H1 (cell line): ENCODE results near the gene FBXW5. TPM values are rescaled to one million over a fixed set of nuclear protein-coding genes. Genes with fewer than 3 reads are reported as not detected.
A peak's percentile ranks its signal among the peaks of the same experiment; 100 is the strongest.

Source experiments
- CTCF ChIA-PET: fragments of 300-600 bp; sonication (Branson Sonifier 250); formaldehyde crosslinking; loops from one replicate; lab custom pipeline; 2021; ENCODE audit not compliant: partially characterized antibody; lab: Charles Lee
- POLR2A ChIA-PET: fragments of 300-600 bp; sonication (Branson Sonifier 250); formaldehyde crosslinking; loops from one replicate; lab custom pipeline; 2021; ENCODE audit warnings: inconsistent platforms; ENCODE audit not compliant: partially characterized antibody; lab: Charles Lee
- DNase-seq, 2 experiments: peaks; one replicate each; pipeline versions ENCODE4 v3.0.0 to v3.0.0-alpha.2; 2010 to 2022; ENCODE audit warnings: low spot score in 2 of 2, low read depth in 1 of 2, mixed read lengths in 1 of 2
- FAIRE-seq: peaks from 2 replicates; lab custom pipeline; 2011; peaks lifted over from hg19 to GRCh38; lab: Jason Lieb, UNC
- H2AFZ ChIP-seq: 2 replicates; pipeline ENCODE4 v1.8.1; 2012; ENCODE audit warnings: low read length, inconsistent platforms
- H2AK5ac ChIP-seq: 2 replicates; pipeline ENCODE4 v1.6.1; 2013; ENCODE audit warnings: low read depth, low read length
- H2BK120ac ChIP-seq: replicated peaks from 2 replicates; pipeline ENCODE3; 2013; ENCODE audit warnings: low read depth, low read length, inconsistent platforms
- H2BK12ac ChIP-seq: 2 replicates; pipeline ENCODE4 v1.6.1; 2013; ENCODE audit warnings: low read depth, low read length
- H2BK15ac ChIP-seq: 2 replicates; pipeline ENCODE4 v1.6.1; 2013; ENCODE audit warnings: low read length
- H2BK20ac ChIP-seq: 2 replicates; pipeline ENCODE4 v1.6.1; 2013; ENCODE audit warnings: low read length
- H2BK5ac ChIP-seq: 2 replicates; pipeline ENCODE4 v1.6.1; 2013; ENCODE audit warnings: low read depth, low read length
- H3K14ac ChIP-seq: 2 replicates; pipeline ENCODE4 v1.6.1; 2013; ENCODE audit warnings: inconsistent platforms; ENCODE audit not compliant: insufficient read length
- H3K18ac ChIP-seq: 2 replicates; pipeline ENCODE4 v1.6.1; 2013; ENCODE audit warnings: low read length; ENCODE audit errors: extremely low read depth
- H3K23ac ChIP-seq: 2 replicates; pipeline ENCODE4 v1.6.1; 2013; ENCODE audit warnings: inconsistent platforms; ENCODE audit not compliant: insufficient read length
- H3K23me2 ChIP-seq: 2 replicates; pipeline ENCODE4 v1.6.1; 2013; ENCODE audit warnings: low read depth, low read length
- H3K27ac ChIP-seq: 2 replicates; pipeline ENCODE4 v1.6.1; 2011; ENCODE audit warnings: low read depth, low read length, inconsistent platforms
- H3K27me3 ChIP-seq, 4 experiments: replicated peaks in 1 of 4; 1 replicate in 1 of 4; 2 replicates in 3 of 4; pipeline versions ENCODE4 v1.6.1 to v1.8.1; 2011 to 2013; ENCODE audit warnings: low read length in 3 of 4, mild to moderate bottlenecking in 3 of 4, inconsistent platforms in 2 of 4, mixed read lengths in 2 of 4, moderate library complexity in 1 of 4; ENCODE audit not compliant: control insufficient read depth in 3 of 4, insufficient read depth in 3 of 4; ENCODE audit errors: extremely low read depth in 1 of 4
- H3K36me3 ChIP-seq, 4 experiments: 2 replicates each; pipeline versions ENCODE4 v1.6.1 to v1.8.1; 2011 to 2013; ENCODE audit warnings: mild to moderate bottlenecking in 4 of 4, low read length in 3 of 4, moderate library complexity in 2 of 4, control low read depth in 1 of 4, inconsistent platforms in 1 of 4; ENCODE audit not compliant: insufficient read depth in 4 of 4, control insufficient read depth in 2 of 4
- H3K4ac ChIP-seq: replicated peaks from 2 replicates; pipeline ENCODE3; 2013; ENCODE audit warnings: low read length, low read depth, mixed read lengths, inconsistent platforms; ENCODE audit not compliant: insufficient read length
- H3K4me1 ChIP-seq, 4 experiments: replicated peaks in 1 of 4; 1 replicate in 1 of 4; 2 replicates in 3 of 4; pipeline versions ENCODE4 v1.6.1 to v1.8.1; 2011 to 2013; ENCODE audit warnings: low read length in 3 of 4, inconsistent platforms in 2 of 4, mixed read lengths in 1 of 4; ENCODE audit not compliant: insufficient read depth in 4 of 4, control insufficient read depth in 3 of 4
- H3K4me2 ChIP-seq, 2 experiments: 2 replicates each; pipeline versions ENCODE4 v1.6.1 to v1.8.1; 2011 to 2013; ENCODE audit warnings: low read depth in 2 of 2, low read length in 2 of 2, control low read depth in 1 of 2, inconsistent platforms in 1 of 2, mild to moderate bottlenecking in 1 of 2; ENCODE audit not compliant: insufficient read depth in 1 of 2
- H3K4me3 ChIP-seq, 4 experiments: fragments of 200-600, 300-600 bp in 1 of 4; sonication (generic), shearing (Covaris generic), sonication (Bioruptor Twin) in 1 of 4; 2 replicates each; pipeline versions ENCODE4 v1.5.1 to v1.8.1; 2011 to 2016; ENCODE audit warnings: low read length in 4 of 4, low read depth in 3 of 4, control low read depth in 2 of 4, inconsistent platforms in 2 of 4, mild to moderate bottlenecking in 2 of 4, mixed read lengths in 1 of 4, moderate library complexity in 1 of 4; ENCODE audit not compliant: insufficient read depth in 2 of 4; ENCODE audit errors: extremely low read depth in 1 of 4
- H3K56ac ChIP-seq: replicated peaks from 2 replicates; pipeline ENCODE3; 2013; ENCODE audit warnings: low read depth, mild to moderate bottlenecking, mixed read lengths, low read length, inconsistent platforms; ENCODE audit not compliant: insufficient read length
- H3K79me1 ChIP-seq: 2 replicates; pipeline ENCODE4 v1.6.1; 2013; ENCODE audit warnings: low read depth, low read length, control low read depth
- H3K79me2 ChIP-seq, 2 experiments: 2 replicates each; pipeline versions ENCODE4 v1.6.1 to v1.8.1; 2012 to 2013; ENCODE audit warnings: low read length in 2 of 2, mild to moderate bottlenecking in 2 of 2, inconsistent platforms in 1 of 2; ENCODE audit not compliant: insufficient read depth in 2 of 2, control insufficient read depth in 1 of 2
- H3K9ac ChIP-seq, 4 experiments: replicated peaks in 1 of 4; 1 replicate in 1 of 4; 2 replicates in 3 of 4; pipeline versions ENCODE4 v1.6.1 to v1.8.1; 2011 to 2013; ENCODE audit warnings: low read depth in 3 of 4, low read length in 3 of 4, control low read depth in 2 of 4, mild to moderate bottlenecking in 2 of 4, moderate library complexity in 2 of 4, inconsistent platforms in 1 of 4; ENCODE audit errors: extremely low read depth in 1 of 4
- H3K9me3 ChIP-seq, 2 experiments: 2 replicates each; pipeline versions ENCODE4 v1.6.1 to v1.8.1; 2012 to 2013; ENCODE audit warnings: mild to moderate bottlenecking in 2 of 2, moderate library complexity in 2 of 2, control low read depth in 1 of 2, inconsistent platforms in 1 of 2, low read depth in 1 of 2, low read length in 1 of 2, mixed read lengths in 1 of 2; ENCODE audit not compliant: insufficient read depth in 2 of 2
- H4K20me1 ChIP-seq, 2 experiments: replicated peaks in 1 of 2; 2 replicates each; pipeline versions ENCODE3 to v1.8.1; 2011 to 2013; ENCODE audit warnings: inconsistent platforms in 2 of 2, low read length in 2 of 2, mild to moderate bottlenecking in 1 of 2; ENCODE audit not compliant: insufficient read depth in 2 of 2, control insufficient read depth in 1 of 2
- H4K5ac ChIP-seq: 2 replicates; pipeline ENCODE4 v1.6.1; 2013; ENCODE audit warnings: low read length, low read depth, mixed read lengths, inconsistent platforms; ENCODE audit not compliant: insufficient read length
- H4K8ac ChIP-seq: 2 replicates; pipeline ENCODE4 v1.8.0; 2013; ENCODE audit warnings: mild to moderate bottlenecking, moderate library complexity, low read length, inconsistent platforms; ENCODE audit not compliant: insufficient read depth; ENCODE audit errors: extremely low read depth
- H4K91ac ChIP-seq: replicated peaks from 2 replicates; pipeline ENCODE3; 2013; ENCODE audit warnings: low read length, mixed read lengths, inconsistent platforms; ENCODE audit not compliant: insufficient read length
- ASH2L ChIP-seq: fragments of 200-600, 300-600 bp; sonication (generic); IDR thresholded peaks from one replicate; pipeline ENCODE4 v1.7.1; 2017; ENCODE audit warnings: low read length
- BCL11A ChIP-seq, 2 experiments: IDR thresholded peaks; one replicate each; pipeline ENCODE4 v1.6.1; 2011; ENCODE audit warnings: low read depth in 2 of 2, low read length in 2 of 2, mild to moderate bottlenecking in 2 of 2
- CBX5 ChIP-seq: fragments of 300-800, 300-1000 bp; sonication (generic); IDR thresholded peaks from 2 replicates; pipeline ENCODE4 v1.7.1; 2016; ENCODE audit warnings: antibody characterized with exemption, low read length, low read depth
- CBX8 ChIP-seq: fragments of 300-800, 300-1000 bp; sonication (generic); IDR thresholded peaks from 2 replicates; pipeline ENCODE4 v1.7.1; 2016; ENCODE audit warnings: low read depth, low read length, borderline replicate concordance
- EP300 ChIP-seq, 2 experiments: IDR thresholded peaks; 1 replicate in 1 of 2; 2 replicates in 1 of 2; pipeline ENCODE4 v1.6.1; 2011 to 2012; ENCODE audit warnings: low read depth in 2 of 2, low read length in 2 of 2, mild to moderate bottlenecking in 2 of 2, borderline replicate concordance in 1 of 2, inconsistent platforms in 1 of 2, moderate library complexity in 1 of 2
- HDAC2 ChIP-seq, 2 experiments: fragments of 300-600 bp in 1 of 2; sonication (generic) in 1 of 2; IDR thresholded peaks; 2 replicates each; pipeline ENCODE4 v1.6.1; 2011 to 2012; ENCODE audit warnings: low read depth in 2 of 2, low read length in 2 of 2, mild to moderate bottlenecking in 2 of 2, moderate library complexity in 2 of 2, borderline replicate concordance in 1 of 2, inconsistent platforms in 1 of 2
- MAX ChIP-seq: IDR thresholded peaks from 2 replicates; pipeline ENCODE4 v1.6.1; 2012; ENCODE audit warnings: inconsistent platforms
- NRF1 ChIP-seq: IDR thresholded peaks from 2 replicates; pipeline ENCODE4 v1.6.1; 2011; ENCODE audit warnings: mild to moderate bottlenecking, low read depth, low read length, improper control_type of control experiment
- RXRA ChIP-seq: IDR thresholded peaks from 2 replicates; pipeline ENCODE4 v1.6.1; 2011; ENCODE audit warnings: low read depth, mild to moderate bottlenecking, low read length, moderate library complexity; ENCODE audit not compliant: insufficient read depth
- SIN3A ChIP-seq, 2 experiments: IDR thresholded peaks in 1 of 2; conservative IDR thresholded peaks in 1 of 2; 2 replicates each; pipeline ENCODE4 v1.6.1; 2011 to 2012; ENCODE audit warnings: low read length in 2 of 2, improper control_type of control experiment in 1 of 2, low read depth in 1 of 2, mild to moderate bottlenecking in 1 of 2
- TAF7 ChIP-seq: optimal IDR thresholded peaks from 2 replicates; pipeline ENCODE3; 2011; ENCODE audit warnings: low read depth, mild to moderate bottlenecking, inconsistent platforms, low read length, moderate library complexity, borderline replicate concordance
- TBP ChIP-seq: IDR thresholded peaks from 2 replicates; pipeline ENCODE4 v1.6.1; 2011; ENCODE audit warnings: low read depth, low read length, improper control_type of control experiment
- TCF12 ChIP-seq: IDR thresholded peaks from 2 replicates; pipeline ENCODE4 v1.6.1; 2011; ENCODE audit warnings: low read depth, mild to moderate bottlenecking, low read length
- WGBS, 2 experiments: shearing (Covaris generic) in 1 of 2; methylation state at CpG; one replicate each; pipeline versions ENCODE4 v1.1.6 to v1.1.7; 2013 to 2015; ENCODE audit warnings: low lambda C conversion rate in 2 of 2, mixed read lengths in 2 of 2, inconsistent platforms in 1 of 2, low coverage in 1 of 2, missing lambda C conversion rate in 1 of 2; ENCODE audit not compliant: insufficient replicate concordance in 2 of 2, insufficient coverage in 1 of 2, insufficient read length in 1 of 2; ENCODE audit errors: extremely low coverage in 1 of 2, missing lambda C conversion rate in 1 of 2; 5-methylcytosine and 5-hydroxymethylcytosine counted together
- polyA plus RNA-seq, 7 experiments: library from polyadenylated mRNA; depleted of rRNA in 3 of 7; stranded (reverse) in 5 of 7; unstranded in 2 of 7; fragments of >200 nt in 5 of 7; fragments of 200-250 nt in 2 of 7; gene quantifications; 1 replicate in 5 of 7; 2 replicates in 1 of 7; 4 replicates in 1 of 7; pipeline versions ENCODE4 v1.2.1 to v1.2.3, GENCODE V29; 2011 to 2013; ENCODE audit warnings: missing spikeins in 2 of 7, mixed read lengths in 2 of 7
- total RNA-seq: library from RNA; stranded (reverse); fragmentation: NEBNext Ultra II Directional; extraction: Animal tissue kit (Norgen Biotek cat#: 25700); gene quantifications from 2 replicates; pipeline ENCODE4 v1.2.1, GENCODE V29; 2021

Gene FBXW5
- total and polyA plus RNA-seq, 2 of the 8 experiments (the other 6 are each of a cell fraction or from before 2014, with no cell fraction given): 49.0 to 71.0 TPM

GRCh38 chr9:136942881-136943230 is 1.7 kb downstream of the FBXW5 start:
- Histone ChIP-seq H4K91ac (no peak overlapping the region), H2AK5ac (no peak overlapping the region), H3K18ac (no peak overlapping the region), H3K56ac (no peak overlapping the region), H3K4me3 (peak overlapping the region in 1 of 4 experiments; percentile 95; a peak in 1 of 8 replicates), H3K4me1 (peaks cover 0 to 17% (median 11%) of the 10 kb centered on the region in 4 experiments; a peak in 5 of 7 replicates), H4K8ac (no peak overlapping the region), H3K4ac (no peak overlapping the region), H4K5ac (no peak overlapping the region), H3K9me3 (no peaks in the 10 kb centered on the region), H3K23ac (no peak overlapping the region), H3K27me3 (no peaks in the 10 kb centered on the region), H3K14ac (no peak overlapping the region), H4K20me1 (peaks cover 7 to 27% of the 10 kb centered on the region in 2 experiments), H2BK20ac (no peak overlapping the region), H3K36me3 (peaks cover 12 to 34% (median 16%) of the 10 kb centered on the region in 4 experiments; a peak in 7 of 8 replicates), H2BK5ac (no peak overlapping the region), H2BK12ac (no peak overlapping the region), H3K9ac (no peak overlapping the region), H3K79me1 (no peaks in the 10 kb centered on the region), H3K79me2 (peaks cover 0 to 3% of the 10 kb centered on the region in 2 experiments; a peak in 1 of 4 replicates), H3K27ac (no peak overlapping the region), H2AFZ (no peak overlapping the region), H2BK15ac (no peak overlapping the region), H3K4me2 (peak overlapping the region; percentile 64 to 66), H3K23me2 (peaks cover 5% of the 10 kb centered on the region; the same call in 1 of the 2 replicates), H2BK120ac (no peak overlapping the region)
- WGBS, 2 experiments: 85% methylated on average over 6 of the region's 16 CpGs; no CpG with 5 or more reads in 1 of the 2 experiments
- POLR2A ChIA-PET: interaction anchor here (1.7 to 2.1 kb wide), 2 partner anchors 83 to 95 kb away, joined by 4 to 9 read pairs; no protein-coding TSS in a partner anchor
- CTCF ChIA-PET: interaction anchor here (0.9 to 2.1 kb wide), 3 partner anchors 46 to 125 kb away, joined by 3 to 5 read pairs (median 3); partner anchors contain the start of gene AJM1
- no peak for DNase-seq
- FAIRE-seq: no peak
- TF ChIP-seq ASH2L (no peak), NRF1 (no peak), TAF7 (no peak), RXRA (no peak), CBX5 (no peak), CBX8 (no peak), TBP (no peak), EP300 (IDR thresholded peaks at IDR 0.05; ENCODE audit: borderline replicate concordance in 1 of 2, low read depth in 2 of 2, low read length in 2 of 2) (no peak), HDAC2 (IDR thresholded peaks at IDR 0.05; ENCODE audit: borderline replicate concordance in 1 of 2, low read depth in 2 of 2, low read length in 2 of 2) (no peak), BCL11A (IDR thresholded peaks at IDR 0.05; ENCODE audit: low read depth in 2 of 2, low read length in 2 of 2) (no peak), SIN3A (conservative IDR thresholded peaks at IDR 0.05 in 1 of 2, IDR thresholded peaks at IDR 0.05 in 1 of 2; ENCODE audit: low read depth in 1 of 2, low read length in 2 of 2) (no peak), MAX (no peak), TCF12 (no peak)
